HepG2 (cell line): Measurements from ENCODE around the gene MAP3K20. TPM values are rescaled to one million over a fixed set of nuclear protein-coding genes. Genes with fewer than 3 reads are reported as not detected.
"Not testable (repeated sequence)": the region's sequence is repeated elsewhere in the genome, so short reads cannot be mapped to it uniquely, and the experiment has no call there.

Experiments
- ATAC-seq: fragments of 200-7000 bp; cut with Tn5 transposase; 3 replicates; pipeline ENCODE4 v1.9.1; 2020; ENCODE audit warnings: mild to moderate bottlenecking, moderate library complexity
- BruUV-seq: library from RNA; stranded (reverse); fragments of 400-500 nt; replicated peaks from 2 replicates; lab custom pipeline; 2021; lab: Mats Ljungman, UMichigan
- CTCF ChIA-PET: fragments of 300-600 bp; formaldehyde crosslinking; extraction: SDS; loops from one replicate; lab custom pipeline; 2021; ENCODE audit warnings: low total read pairs, inconsistent platforms, low intra/inter-chr PET ratio; lab: Yijun Ruan, JAX
- POLR2A ChIA-PET: fragments of 350-600 bp; sonication (Branson Sonifier 250); formaldehyde crosslinking; loops from one replicate; lab custom pipeline; 2020; ENCODE audit warnings: antibody characterized with exemption, inconsistent platforms; lab: Yijun Ruan, JAX
- DNase-seq: peaks from one replicate; pipeline ENCODE4 v3.0.0-alpha.2; 2015; ENCODE audit warnings: low spot score
- FAIRE-seq: peaks from 3 replicates; lab custom pipeline; 2011; peaks lifted over from hg19 to GRCh38; lab: Jason Lieb, UNC
- H2AFZ ChIP-seq: one replicate; pipeline ENCODE4 v1.6.1; 2011; ENCODE audit warnings: low read length, inconsistent platforms
- H3K27ac ChIP-seq: fragments of 300-600 bp; 3 replicates; pipeline ENCODE4 v1.8.0; 2011; ENCODE audit warnings: mixed run types, mild to moderate bottlenecking, mixed read lengths, low read length, inconsistent platforms; ENCODE audit not compliant: insufficient read depth; ENCODE audit errors: extremely low read length
- H3K27me3 ChIP-seq, 2 experiments: fragments of 200-600 bp in 1 of 2; 2 replicates in 1 of 2; 3 replicates in 1 of 2; pipeline versions ENCODE4 v1.6.0 to v1.8.0; 2011; ENCODE audit warnings: low read length in 2 of 2, mild to moderate bottlenecking in 2 of 2, moderate library complexity in 2 of 2, inconsistent platforms in 1 of 2; ENCODE audit not compliant: insufficient read depth in 2 of 2, control insufficient read depth in 1 of 2
- H3K36me3 ChIP-seq, 2 experiments: fragments of 200-600 bp in 1 of 2; replicated peaks in 1 of 2; 2 replicates in 1 of 2; 3 replicates in 1 of 2; pipeline versions ENCODE4 v1.5.1 to v1.8.0; 2011; ENCODE audit warnings: low read length in 2 of 2, inconsistent platforms in 1 of 2; ENCODE audit not compliant: insufficient read depth in 2 of 2, control insufficient read depth in 1 of 2
- H3K4me1 ChIP-seq: 2 replicates; pipeline ENCODE4 v1.5.1; 2012; ENCODE audit warnings: low read length, inconsistent platforms; ENCODE audit not compliant: insufficient read depth
- H3K4me2 ChIP-seq: 2 replicates; pipeline ENCODE4 v1.6.0; 2011; ENCODE audit warnings: low read depth, low read length, inconsistent platforms
- H3K4me3 ChIP-seq, 3 experiments: fragments of 200-600 bp in 1 of 3; sonication (generic), shearing (Covaris generic) in 1 of 3; replicated peaks in 1 of 3; 2 replicates each; pipeline ENCODE4 v1.5.1; 2011 to 2016; ENCODE audit warnings: low read length in 3 of 3, inconsistent platforms in 2 of 3, low read depth in 2 of 3, mild to moderate bottlenecking in 2 of 3, control low read depth in 1 of 3, mixed read lengths in 1 of 3; ENCODE audit not compliant: insufficient read depth in 1 of 3
- H3K79me2 ChIP-seq: one replicate; pipeline ENCODE4 v1.6.1; 2011; ENCODE audit warnings: low read length, inconsistent platforms; ENCODE audit not compliant: insufficient read depth
- H3K9ac ChIP-seq: 2 replicates; pipeline ENCODE4 v1.6.0; 2011; ENCODE audit warnings: mild to moderate bottlenecking, low read depth, low read length, inconsistent platforms; ENCODE audit not compliant: insufficient read depth
- H3K9me3 ChIP-seq: 2 replicates; pipeline ENCODE4 v1.5.1; 2012; ENCODE audit warnings: mild to moderate bottlenecking, low read length
- H4K20me1 ChIP-seq: 2 replicates; pipeline ENCODE4 v1.6.0; 2011; ENCODE audit warnings: inconsistent platforms, mild to moderate bottlenecking, low read length, moderate library complexity; ENCODE audit not compliant: insufficient read depth
- ATF7 ChIP-seq, 2 experiments: fragments of 450-650 bp in 1 of 2; sonication (generic) in 1 of 2; formaldehyde crosslinking in 1 of 2; IDR thresholded peaks; 2 replicates each; pipeline versions ENCODE4 v1.4.0 to v1.6.1; 2016 to 2020; ENCODE audit warnings: antibody characterized with exemption in 1 of 2, mild to moderate bottlenecking in 1 of 2, missing genetic modification reagents in 1 of 2
- FOXC1 ChIP-seq: sonication (generic); formaldehyde crosslinking; IDR thresholded peaks from 2 replicates; pipeline ENCODE4 v1.8.0; 2022; ENCODE audit warnings: mild to moderate bottlenecking, missing genetic modification reagents, borderline replicate concordance
- MEIS2 ChIP-seq: sonication (generic); formaldehyde crosslinking; IDR thresholded peaks from 2 replicates; pipeline ENCODE4 v1.9.0; 2021; ENCODE audit warnings: mild to moderate bottlenecking, missing genetic modification reagents
- MTF2 ChIP-seq: sonication (generic); formaldehyde crosslinking; IDR thresholded peaks from 2 replicates; pipeline ENCODE4 v1.5.0; 2020; ENCODE audit warnings: missing genetic modification reagents, borderline replicate concordance
- MXD3 ChIP-seq: IDR thresholded peaks from 2 replicates; pipeline ENCODE4 v1.6.1; 2016; ENCODE audit warnings: mild to moderate bottlenecking, missing biosample characterization, missing genetic modification reagents
- RCOR2 ChIP-seq: IDR thresholded peaks from 2 replicates; pipeline ENCODE4 v1.6.1; 2016; ENCODE audit warnings: missing biosample characterization, missing genetic modification reagents
- SATB2 ChIP-seq: sonication (generic); formaldehyde crosslinking; IDR thresholded peaks from 2 replicates; pipeline ENCODE4 v1.5.0; 2020; ENCODE audit warnings: missing genetic modification reagents
- SP2 ChIP-seq: sonication (generic); formaldehyde crosslinking; IDR thresholded peaks from 2 replicates; pipeline ENCODE4 v1.5.1; 2020; ENCODE audit warnings: mild to moderate bottlenecking, missing genetic modification reagents
- TBL1XR1 ChIP-seq: fragments of 150-350 bp; IDR thresholded peaks from 2 replicates; pipeline ENCODE4 v1.6.1; 2014; ENCODE audit warnings: borderline replicate concordance, low read length; ENCODE audit not compliant: partially characterized antibody
- ZBTB10 ChIP-seq: sonication (generic); formaldehyde crosslinking; IDR thresholded peaks from 2 replicates; pipeline ENCODE4 v1.4.0; 2020; ENCODE audit warnings: missing genetic modification reagents, borderline replicate concordance
- ZNF431 ChIP-seq: sonication (generic); formaldehyde crosslinking; IDR thresholded peaks from 2 replicates; pipeline ENCODE4 v1.9.0; 2022; ENCODE audit warnings: missing genetic modification reagents, low read depth, mild to moderate bottlenecking, borderline replicate concordance
- ZNF670 ChIP-seq: sonication (generic); formaldehyde crosslinking; IDR thresholded peaks from 2 replicates; pipeline ENCODE4 v1.8.0; 2022; ENCODE audit warnings: mild to moderate bottlenecking, missing genetic modification reagents, borderline replicate concordance
- ZNF737 ChIP-seq: sonication (generic); formaldehyde crosslinking; IDR thresholded peaks from 2 replicates; pipeline ENCODE4 v1.5.0; 2020; ENCODE audit warnings: missing genetic modification reagents, mild to moderate bottlenecking, borderline replicate concordance
- ZNF883 ChIP-seq: sonication (generic); formaldehyde crosslinking; IDR thresholded peaks from 2 replicates; pipeline ENCODE4 v1.5.1; 2020; ENCODE audit warnings: mild to moderate bottlenecking, missing genetic modification reagents; ENCODE audit errors: not compliant biosample characterization
- WGBS: methylation state at CpG from one replicate; pipeline ENCODE4 v1.1.6; 2017; ENCODE audit warnings: low lambda C conversion rate; 5-methylcytosine and 5-hydroxymethylcytosine counted together
- in situ Hi-C: cut with HindIII; loops from 2 replicates; pipeline ENCODE4 v1.10.0; 2017; ENCODE audit warnings: low pct_unique_long_range_greater_than_20kb; ENCODE audit not compliant: extremely low pct_ligation_motif_present
- intact Hi-C: fragments of 100-400 bp; cut with micrococcal nuclease; formaldehyde crosslinking; loops from one replicate; pipeline ENCODE4 v1.10.0; 2022; ENCODE audit not compliant: unreplicated experiment
- polyA plus RNA-seq, 8 experiments: library from polyadenylated mRNA; depleted of rRNA in 3 of 8; stranded (reverse) in 7 of 8; unstranded in 1 of 8; fragments of >200 nt; fragmentation: Illumina TruSeq in 4 of 8; extraction: Trizol in 4 of 8; gene quantifications; 2 replicates each; pipeline versions ENCODE4 v1.2.1 to v1.2.3, GENCODE V29; 2011 to 2016; ENCODE audit warnings: low read depth in 4 of 8, missing spikeins in 1 of 8, mixed read lengths in 1 of 8; ENCODE audit not compliant: insufficient read depth in 1 of 8
- total RNA-seq, 5 experiments: library from RNA; depleted of rRNA; stranded (reverse); fragments of >200 nt; fragmentation: Illumina TruSeq; extraction: Trizol; gene quantifications; 2 replicates each; pipeline ENCODE4 v1.2.3, GENCODE V29; 2016; ENCODE audit warnings: low read depth in 1 of 5

Gene MAP3K20
- total and polyA plus RNA-seq, 2 of the 13 experiments (the other 11 are each of a cell fraction or from before 2014, with no cell fraction given): 5.2 to 13.5 TPM

- H3K27ac ChIP-seq, ATAC-seq, CTCF ChIA-PET, BruUV-seq, H3K36me3 ChIP-seq, H3K9me3 ChIP-seq, DNase-seq, H3K79me2 ChIP-seq, in situ Hi-C loops, H4K20me1 ChIP-seq, intact Hi-C loops, H3K4me1 ChIP-seq, H2AFZ ChIP-seq, H3K4me3 ChIP-seq, POLR2A ChIA-PET, H3K4me2 ChIP-seq, FAIRE-seq, H3K9ac ChIP-seq: not testable (repeated sequence)
- 52% methylated on average over 5 of the region's 5 CpGs for WGBS
- peaks cover 0 to 18% of the 10 kb centered on the region in 2 experiments; a peak in 1 of 5 replicates for H3K27me3 ChIP-seq
These were observed 233.7 kb downstream of the MAP3K20 start for GRCh38 chr2:173309370-173309769.

DNA sequence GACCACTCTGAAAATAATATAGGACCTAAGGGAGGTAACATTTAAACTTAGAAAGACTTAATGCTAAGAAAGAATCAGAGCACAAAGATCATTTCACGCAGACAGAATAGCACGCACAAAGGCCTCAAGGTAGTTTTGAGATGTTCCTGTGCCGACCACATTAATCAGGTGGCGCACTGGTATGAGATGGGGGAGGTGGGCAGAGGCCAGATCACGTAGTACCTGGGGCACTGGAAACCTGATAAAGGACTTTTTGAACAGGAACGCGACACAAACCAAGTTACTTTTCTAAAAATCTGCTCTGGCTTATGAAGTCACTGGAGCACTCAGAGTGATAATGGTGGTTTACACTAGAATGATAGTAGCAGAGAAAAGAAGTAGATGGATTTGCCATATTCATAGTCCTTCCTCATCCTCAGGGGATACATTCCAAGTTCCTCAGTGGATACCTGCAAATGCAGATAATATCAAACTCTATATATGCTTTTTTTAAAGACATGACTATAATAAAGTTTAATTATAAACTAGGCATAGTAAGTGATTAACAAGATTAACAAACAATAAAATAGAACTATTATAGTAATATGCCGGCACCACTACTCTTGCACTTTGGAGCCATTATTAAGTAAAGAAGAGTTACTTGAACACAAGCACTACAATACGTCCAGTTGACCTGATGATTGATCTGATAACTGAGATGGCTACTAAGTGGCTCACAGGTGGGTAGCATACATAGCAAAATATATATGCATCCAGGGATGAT is 236.4 kb downstream of the MAP3K20 start:
- Histone ChIP-seq H3K27me3 (peaks cover 0 to 9% of the 10 kb centered on the region in 2 experiments; a peak in 1 of 5 replicates), H2AFZ (no peak overlapping the region), H3K79me2 (no peaks in the 10 kb centered on the region), H3K36me3 (no peaks in the 10 kb centered on the region), H3K9ac (no peak overlapping the region), H3K4me1 (no peaks in the 10 kb centered on the region), H4K20me1 (no peaks in the 10 kb centered on the region), H3K9me3 (no peaks in the 10 kb centered on the region), H3K27ac (no peak overlapping the region), H3K4me3 (no peak overlapping the region), H3K4me2 (no peak overlapping the region)
- DNase-seq (no peak), FAIRE-seq (no peak), ATAC-seq (peak; percentile 63; the same call in 2 of the 3 replicates)
- TF ChIP-seq SP2 (CRISPR knock-in tag) (no peak), TBL1XR1 (no peak), FOXC1 (CRISPR knock-in tag) (no peak), RCOR2 (CRISPR knock-in tag) (no peak), ZNF431 (CRISPR knock-in tag) (no peak), ZNF670 (CRISPR knock-in tag) (no peak), ATF7 (IDR thresholded peaks at IDR 0.05) (no peak), ATF7 (CRISPR knock-in tag; IDR thresholded peaks at IDR 0.05) (no peak), ZNF883 (CRISPR knock-in tag) (no peak), MEIS2 (CRISPR knock-in tag) (no peak), MXD3 (CRISPR knock-in tag) (no peak), SATB2 (CRISPR knock-in tag) (no peak), ZBTB10 (CRISPR knock-in tag) (no peak), ZNF737 (CRISPR knock-in tag) (no peak), MTF2 (CRISPR knock-in tag) (no peak)
- WGBS: 50% methylated on average over 9 of the region's 9 CpGs
- ChIA-PET POLR2A (no interaction called here), CTCF (no interaction called here)
- intact Hi-C loops (no loop called here), in situ Hi-C loops (no loop called here)
- BruUV-seq: no TSS peak
